HS-27A (cell line): ENCODE measurements around the gene RCOR1.
"Not testable (repeated sequence)": the region's sequence is repeated elsewhere in the genome, so short reads cannot be mapped to it uniquely, and the experiment has no call there.

Experiments
- DNase-seq: peaks from one replicate; pipeline ENCODE4 v3.0.0-alpha.2; 2012; ENCODE audit warnings: low read depth, missing footprints

Gene RCOR1

DNA sequence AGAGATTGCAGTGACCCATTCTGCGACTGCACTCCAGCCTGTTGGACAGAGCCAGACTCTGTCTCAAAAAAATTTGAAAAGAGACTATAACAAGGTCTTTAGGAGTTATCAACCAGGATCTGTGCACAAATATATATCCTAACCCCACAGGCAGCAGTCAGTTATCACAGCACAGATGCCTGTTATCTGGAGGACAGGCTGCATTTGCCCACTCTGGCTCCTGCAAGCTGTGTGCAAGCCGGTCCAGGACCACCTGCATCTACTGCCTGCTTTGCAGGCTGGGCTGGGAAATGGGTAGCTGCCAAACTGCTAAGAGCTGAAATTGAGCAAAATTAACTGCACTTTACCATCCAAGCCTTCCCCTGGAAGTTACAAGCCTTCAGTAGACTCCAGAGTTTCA is 21.4 kb upstream of the RCOR1 start:
- DNase-seq: no peak

DNA sequence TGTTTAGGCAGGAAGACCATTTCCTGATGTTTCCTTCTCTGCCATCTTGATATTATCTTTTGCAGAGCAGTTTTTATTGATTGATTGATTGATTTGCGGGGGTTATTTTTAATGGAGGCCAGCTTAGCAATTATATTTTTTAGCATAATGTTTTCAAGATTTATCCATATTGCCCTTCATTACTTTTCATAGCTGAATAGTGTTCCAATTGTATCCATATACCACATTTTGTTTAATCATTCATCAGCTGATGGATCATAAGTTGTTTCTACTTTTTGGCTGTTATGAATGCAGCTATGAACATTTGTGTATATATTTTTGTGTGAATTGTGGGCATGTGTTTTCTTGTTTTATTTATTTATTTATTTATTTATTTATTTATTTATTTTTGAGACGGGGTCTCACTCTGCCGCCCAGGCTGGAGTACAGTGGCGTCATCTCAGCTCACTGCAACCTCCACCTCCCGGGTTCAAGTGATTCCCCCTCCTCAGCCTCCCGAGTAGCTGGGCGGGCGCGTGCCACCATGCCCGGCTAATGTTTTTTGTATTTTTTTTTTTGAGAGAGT is 20.9 kb upstream of the RCOR1 start:
- no peak for DNase-seq

DNA sequence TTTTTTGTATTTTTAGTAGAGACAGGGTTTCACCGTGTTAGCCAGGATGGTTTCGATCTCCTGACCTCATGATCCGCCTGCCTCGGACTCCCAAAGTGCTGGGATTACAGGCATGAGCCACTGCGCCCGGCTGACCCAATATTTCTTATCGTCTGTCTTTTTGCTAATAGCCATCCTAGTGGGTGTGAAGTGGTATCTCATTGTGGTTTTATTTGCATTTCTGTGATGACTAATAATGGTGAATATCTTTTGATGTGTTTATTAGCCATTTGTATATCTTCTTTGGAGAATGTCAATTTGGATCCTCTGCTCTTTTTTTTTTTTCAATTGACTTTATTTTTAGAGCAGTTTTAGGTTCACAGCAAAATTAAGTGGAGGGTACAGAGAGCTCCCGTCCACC is 19.3 kb upstream of the RCOR1 start:
- not testable (repeated sequence) for DNase-seq

DNA sequence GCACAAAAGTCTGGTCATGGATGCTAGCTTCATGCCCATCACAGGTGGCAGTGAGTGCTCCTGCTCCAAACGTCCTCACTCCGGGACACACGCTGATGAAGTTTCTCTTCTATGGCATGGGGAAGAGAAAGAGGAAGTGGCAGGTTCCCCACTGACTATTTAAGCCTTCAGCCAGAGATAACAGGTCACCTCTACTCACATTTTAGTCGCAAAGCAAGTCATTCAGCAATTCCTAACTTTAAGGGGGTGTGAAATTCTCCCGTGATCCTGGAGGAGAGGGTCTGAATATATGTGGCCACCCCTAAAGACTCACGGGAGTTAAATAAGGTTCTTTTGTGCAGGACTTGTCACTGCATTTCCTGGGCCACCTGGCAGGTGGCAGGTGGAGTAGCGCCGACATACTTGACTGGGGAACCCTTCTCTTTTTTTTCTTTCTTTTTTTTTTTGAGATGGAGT is 18.8 kb upstream of the RCOR1 start:
- DNase-seq: no peak

DNA sequence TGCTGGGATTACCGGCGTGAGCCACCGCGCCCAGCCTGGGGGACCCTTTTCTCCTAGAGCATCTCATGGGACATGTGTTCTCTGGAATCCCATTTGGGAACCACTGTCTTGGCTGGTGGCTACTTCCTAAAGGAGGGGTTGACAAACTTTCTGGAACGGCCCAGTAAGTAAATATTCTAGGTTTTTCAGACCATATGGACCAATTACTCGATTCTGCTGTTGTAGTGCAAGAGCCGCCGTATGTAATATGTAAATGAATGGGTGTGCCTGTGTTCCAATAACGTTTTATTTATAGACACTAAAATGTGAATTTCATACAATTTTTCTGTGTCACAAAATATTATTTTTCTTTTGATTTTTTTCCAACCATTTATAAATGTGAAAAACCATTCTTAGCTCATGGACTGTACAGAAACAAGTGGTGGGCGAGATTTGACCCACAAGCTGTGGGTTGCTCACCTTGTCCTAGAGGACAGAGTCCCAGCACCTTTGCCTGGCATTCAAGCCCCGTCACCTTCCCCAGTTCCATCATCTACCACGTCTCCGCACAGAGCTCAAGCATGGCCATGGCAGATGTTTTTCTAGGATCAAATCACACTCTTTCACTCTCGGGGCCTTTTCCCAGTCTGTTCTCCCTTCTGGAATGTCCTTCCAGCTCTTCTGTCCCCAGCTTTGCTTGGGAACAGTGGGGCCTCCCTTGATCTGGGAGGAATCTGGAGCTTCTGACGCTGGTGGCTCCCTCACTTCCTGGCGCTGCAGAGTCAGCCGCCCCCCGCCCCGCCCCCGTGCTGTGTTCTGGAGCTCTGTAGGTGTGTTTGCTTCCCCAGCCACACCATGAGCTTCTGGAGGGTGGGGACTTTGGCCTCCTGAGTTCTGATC is 17.9 kb upstream of the RCOR1 start:
- DNase-seq: no peak

GRCh38 chr14:102575160-102575845 is 17.1 kb upstream of the RCOR1 start:
- DNase-seq: no peak

DNA sequence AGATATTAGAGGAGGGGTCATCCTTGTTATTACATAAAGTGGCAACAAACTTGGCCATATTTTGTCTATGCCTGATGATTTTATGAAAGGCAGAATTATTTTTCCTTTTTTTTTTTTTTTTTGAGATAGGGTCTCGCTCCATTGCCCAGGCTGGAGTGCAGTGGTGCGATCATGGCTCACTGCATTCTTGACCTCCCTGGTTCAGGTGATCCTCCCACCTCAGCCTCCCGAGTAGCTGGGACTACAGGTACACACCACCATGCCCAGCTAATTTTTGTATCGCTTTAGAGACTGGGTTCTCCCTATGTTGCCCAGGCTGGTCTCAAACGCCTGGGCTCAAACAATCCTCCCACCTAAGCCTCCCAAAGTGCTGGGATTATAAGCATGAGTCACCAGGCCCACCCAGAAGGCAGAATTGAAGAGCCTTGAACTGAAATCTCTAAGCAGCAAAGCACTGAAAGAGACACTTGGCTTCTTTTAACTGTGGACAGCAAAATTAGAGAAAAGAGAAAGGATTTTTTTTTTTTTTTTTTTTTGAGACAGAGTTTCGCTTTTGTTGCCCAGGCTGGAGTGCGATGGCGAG is 16.5 kb upstream of the RCOR1 start:
- DNase-seq: not testable (repeated sequence)

DNA sequence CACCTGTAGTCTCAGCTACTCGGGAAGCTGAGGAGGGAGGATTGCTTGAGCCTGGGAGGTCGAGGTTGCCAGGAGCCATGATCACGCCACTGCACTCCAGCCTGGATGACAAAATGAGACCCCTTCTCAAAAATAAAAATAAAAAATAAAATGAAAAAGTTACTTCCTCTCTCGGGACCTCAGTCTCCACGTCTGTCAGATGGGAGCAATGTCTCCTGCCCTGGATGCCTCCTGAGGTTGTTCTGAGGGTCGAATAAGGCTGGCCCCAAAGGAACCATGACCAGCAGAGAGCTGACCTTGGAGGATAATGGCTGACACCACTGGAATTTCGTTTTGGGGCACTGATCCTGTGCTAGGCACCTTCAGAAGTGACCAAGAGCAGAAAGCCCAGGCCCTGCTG is 13.6 kb upstream of the RCOR1 start:
- DNase-seq: no peak

- DNase-seq: no peak
Measured at GRCh38 chr14:102579696-102580549, 12.5 kb upstream of the RCOR1 start.

DNA sequence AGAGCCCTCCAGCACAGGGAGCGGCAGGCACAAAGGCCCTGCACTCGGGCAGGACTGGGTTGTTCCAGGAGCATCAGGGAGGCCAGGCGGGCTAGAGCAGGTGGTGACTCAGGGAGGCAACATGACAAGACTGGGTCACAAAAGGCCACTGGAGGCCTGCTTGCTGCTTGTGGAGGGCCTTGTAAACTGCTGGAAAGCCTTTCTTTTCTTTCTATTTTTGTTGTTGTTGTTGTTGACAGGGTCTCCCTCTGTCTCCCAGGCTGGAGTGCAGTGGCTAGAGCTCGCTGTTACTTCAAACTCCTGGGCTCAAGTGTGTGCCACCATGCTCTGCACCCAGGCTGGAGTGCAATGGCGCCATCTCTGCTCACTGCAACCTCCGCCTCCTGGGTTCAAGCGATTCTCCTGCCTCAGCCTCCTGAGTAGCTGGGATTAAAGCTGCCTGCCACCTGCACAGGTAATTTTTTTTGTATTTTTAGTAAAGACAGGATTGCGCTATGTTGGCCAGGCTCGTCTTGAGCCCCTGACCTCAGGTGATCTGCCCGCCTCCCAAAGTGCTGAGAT is 11.8 kb upstream of the RCOR1 start:
- no peak for DNase-seq

GRCh38 chr14:102581193-102581592 is 11.3 kb upstream of the RCOR1 start:
- no peak for DNase-seq

DNA sequence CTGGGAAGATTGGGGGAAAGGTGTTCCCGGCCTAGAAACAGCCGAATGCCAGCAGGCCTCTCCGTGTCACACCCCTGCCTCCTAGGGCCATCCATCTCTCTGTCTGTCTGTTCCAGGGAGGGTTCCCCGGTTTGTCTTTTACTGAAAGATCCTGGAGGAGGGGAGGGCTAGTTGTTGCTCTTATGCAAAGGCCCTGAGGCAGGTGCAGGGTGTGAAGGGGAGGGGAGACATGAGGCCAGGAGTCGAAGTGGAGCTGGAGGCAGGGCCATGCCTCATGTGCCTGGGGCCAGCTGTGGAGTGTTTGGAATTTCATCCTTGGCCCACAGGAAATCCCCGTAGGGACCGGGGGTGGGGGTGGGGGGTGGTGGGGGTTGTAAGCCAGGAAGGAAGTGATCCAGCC is 8.7 kb upstream of the RCOR1 start:
- DNase-seq: no peak

GRCh38 chr14:102584871-102585869 is 7.3 kb upstream of the RCOR1 start:
- DNase-seq: no peak

- DNase-seq: no peak
Measured at GRCh38 chr14:102586420-102587104, 5.9 kb upstream of the RCOR1 start.

DNA sequence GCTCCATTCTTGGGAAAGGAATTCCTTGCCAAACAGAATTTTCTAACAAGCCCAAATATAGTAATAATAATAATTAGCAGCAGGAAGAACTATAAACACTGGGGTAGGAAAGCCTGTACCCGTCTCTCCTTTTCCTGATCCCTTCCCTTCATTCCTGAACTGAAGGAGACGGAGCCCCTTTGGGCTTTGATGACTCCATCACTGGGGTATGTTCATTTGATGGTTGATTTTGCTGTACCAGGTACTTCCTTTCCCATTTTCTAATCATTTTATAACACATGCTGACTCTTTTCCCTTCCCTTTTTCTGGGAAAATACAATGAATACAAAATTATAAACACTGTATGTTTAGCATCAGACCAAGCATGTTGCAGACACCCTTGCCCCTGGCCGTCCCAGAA is 3.6 kb upstream of the RCOR1 start:
- DNase-seq: no peak

DNA sequence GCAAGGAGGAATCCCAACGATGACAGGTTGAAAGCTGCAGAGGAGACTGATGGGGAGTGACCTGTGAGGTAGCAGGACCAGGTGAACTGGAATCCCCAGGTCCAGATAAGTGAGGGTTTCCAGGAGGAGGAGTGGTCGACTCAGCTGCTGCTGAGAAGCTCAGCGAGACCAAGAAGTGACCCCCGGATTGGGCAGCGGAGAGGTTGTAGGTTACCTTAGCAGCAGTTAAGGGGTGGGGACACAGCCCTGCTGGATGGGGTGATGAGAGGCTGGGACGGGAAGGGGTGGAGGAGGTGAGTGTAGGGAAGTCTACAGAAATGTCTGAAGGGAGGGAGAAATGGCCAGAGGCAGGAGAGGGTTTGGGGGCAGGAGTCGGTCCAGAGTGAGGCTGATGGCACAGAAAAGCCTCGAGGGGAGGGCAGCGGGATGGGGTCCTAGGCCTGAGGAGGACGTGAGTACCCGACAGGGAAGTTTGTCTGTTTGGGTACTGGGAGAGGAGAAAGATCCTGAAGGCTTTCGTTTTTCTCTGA is 2.6 kb upstream of the RCOR1 start:
- no peak for DNase-seq

DNA sequence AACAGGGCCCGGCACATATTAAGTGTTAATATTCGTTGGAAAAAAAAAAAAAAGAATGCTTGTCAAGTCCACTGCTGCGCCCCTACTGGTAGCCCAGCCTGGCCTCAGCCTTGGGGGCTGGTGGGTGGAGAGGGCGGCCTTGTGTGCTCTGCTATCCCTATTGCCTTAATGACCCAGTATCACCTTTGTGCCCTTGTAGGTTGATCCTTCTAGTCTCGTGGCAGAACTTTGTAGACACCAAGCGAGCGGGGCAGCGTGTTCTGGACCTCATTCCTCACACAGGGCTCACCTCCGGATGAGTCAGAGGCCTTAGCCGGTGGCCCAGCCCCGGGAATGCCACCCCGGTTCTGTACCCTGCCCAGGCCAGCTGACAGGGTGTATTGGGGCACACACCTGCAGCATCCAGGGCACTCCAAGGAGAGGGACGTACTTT is 1.8 kb upstream of the RCOR1 start:
- no peak for DNase-seq

DNA sequence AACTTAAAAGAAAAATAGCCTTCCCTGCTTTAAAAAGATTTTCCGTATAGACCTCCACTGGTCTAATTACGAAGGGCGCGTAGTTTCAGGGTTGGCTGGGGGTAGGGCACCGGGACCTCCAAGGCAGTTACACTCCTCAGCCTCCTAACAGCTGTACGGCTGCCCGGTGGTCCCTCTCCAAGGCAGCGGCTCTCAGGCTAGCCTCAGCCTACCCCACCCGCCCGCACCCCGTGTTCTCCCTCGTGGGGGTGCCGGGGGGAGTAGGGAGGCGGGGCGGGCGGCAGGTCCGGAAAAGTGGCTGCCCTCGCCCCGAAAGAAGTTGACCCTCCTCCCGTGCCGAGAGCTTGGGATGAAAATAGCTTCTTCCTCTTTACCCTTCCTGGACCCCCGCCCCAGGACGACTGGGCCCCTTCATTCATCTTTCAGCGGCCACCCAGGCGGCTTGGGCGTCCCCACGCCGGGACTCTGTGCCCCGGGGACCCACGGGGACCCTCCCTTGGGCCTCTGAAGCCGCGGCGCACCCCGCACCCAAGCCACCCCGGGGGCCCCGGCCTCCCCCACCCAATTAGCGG is 991 bp upstream of the RCOR1 start:
- no peak for DNase-seq

GRCh38 chr14:102592763-102593060 is 263 bp downstream of the RCOR1 start:
- DNase-seq: no peak
